Muscle layer of colon (tissue), 2 donors: ENCODE results near the gene SPECC1L.

ENCODE experiments used
- H3K27ac ChIP-seq: one replicate; pipeline ENCODE4 v1.7.0; 2013; ENCODE audit warnings: low read depth, mild to moderate bottlenecking, low read length, moderate library complexity
- H3K27me3 ChIP-seq, 2 donors: one replicate each; pipeline ENCODE4 v1.7.0; 2013; ENCODE audit warnings: low read length in 2 of 2, mild to moderate bottlenecking in 2 of 2; ENCODE audit not compliant: insufficient read depth in 2 of 2, control insufficient read depth in 1 of 2
- H3K36me3 ChIP-seq: one replicate; pipeline ENCODE4 v1.7.0; 2013; ENCODE audit warnings: mild to moderate bottlenecking, low read length; ENCODE audit not compliant: insufficient read depth
- H3K4me1 ChIP-seq: one replicate; pipeline ENCODE4 v1.7.0; 2013; ENCODE audit warnings: mild to moderate bottlenecking, low read length; ENCODE audit not compliant: insufficient read depth
- H3K4me3 ChIP-seq, 2 donors: one replicate each; pipeline ENCODE4 v1.7.0; 2013; ENCODE audit warnings: low read length in 2 of 2, low read depth in 1 of 2, mild to moderate bottlenecking in 1 of 2, moderate library complexity in 1 of 2
- H3K9ac ChIP-seq: one replicate; pipeline ENCODE4 v1.7.0; 2013; ENCODE audit warnings: low read length
- H3K9me3 ChIP-seq: one replicate; pipeline ENCODE4 v1.7.0; 2013; ENCODE audit warnings: mild to moderate bottlenecking, low read length
- donor health status: abdominal sarcoma.
- donor health status: Adenocarcinoma of cecum.

SPECC1L gene

GRCh38 chr22:24329453-24329852 lies 58.8 kb downstream of the SPECC1L start:
- Histone ChIP-seq H3K4me3 (no peak overlapping the region), H3K36me3 (peaks cover 40% of the 10 kb centered on the region)

GRCh38 chr22:24330636-24331035 lies 60.0 kb downstream of the SPECC1L start:
- H3K9ac ChIP-seq: no peak overlapping the region
- H3K36me3 ChIP-seq: peaks cover 44% of the 10 kb centered on the region
- no peak overlapping the region for H3K27ac ChIP-seq
- no peak overlapping the region for H3K4me3 ChIP-seq
- no peaks in the 10 kb centered on the region for H3K4me1 ChIP-seq
- H3K9me3 ChIP-seq: no peaks in the 10 kb centered on the region
- no peaks in the 10 kb centered on the region for H3K27me3 ChIP-seq

More at GRCh38 chr22:24329453-24329852, 58.8 kb downstream of the SPECC1L start:
- no peaks in the 10 kb centered on the region for H3K27me3 ChIP-seq
- H3K4me1 ChIP-seq: no peaks in the 10 kb centered on the region
- no peak overlapping the region for H3K27ac ChIP-seq
- H3K9me3 ChIP-seq: no peaks in the 10 kb centered on the region
- H3K9ac ChIP-seq: no peak overlapping the region

GRCh38 chr22:24331468-24332440 lies 61.1 kb downstream of the SPECC1L start:
- Histone ChIP-seq H3K4me3 (no peak overlapping the region), H3K9me3 (no peaks in the 10 kb centered on the region), H3K27me3 (no peaks in the 10 kb centered on the region), H3K27ac (no peak overlapping the region), H3K4me1 (no peaks in the 10 kb centered on the region), H3K36me3 (peaks cover 39% of the 10 kb centered on the region), H3K9ac (no peak overlapping the region)

GRCh38 chr22:24333301-24333700 lies 62.7 kb downstream of the SPECC1L start:
- Histone ChIP-seq H3K9ac (no peak overlapping the region), H3K9me3 (no peaks in the 10 kb centered on the region), H3K4me3 (no peak overlapping the region), H3K27me3 (no peaks in the 10 kb centered on the region), H3K36me3 (peaks cover 34% of the 10 kb centered on the region), H3K4me1 (no peaks in the 10 kb centered on the region), H3K27ac (no peak overlapping the region)

DNA sequence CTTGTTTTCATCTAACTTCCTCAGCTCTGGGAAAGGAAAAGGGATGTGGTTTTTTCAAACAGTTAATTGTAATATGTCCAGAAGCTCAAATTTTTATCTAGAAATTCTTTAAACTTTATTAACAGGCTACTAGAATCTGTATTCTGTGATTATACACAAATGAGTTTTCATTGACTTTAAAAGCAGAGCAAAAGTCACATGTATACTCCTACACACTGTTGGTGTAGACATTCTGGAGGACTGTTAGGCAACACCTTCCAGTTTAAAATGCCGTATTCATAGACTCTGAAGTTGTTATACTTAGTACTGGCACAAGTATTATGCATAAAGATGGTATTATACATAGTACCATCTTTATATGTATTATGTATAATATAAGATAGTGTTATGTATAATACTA lies 64.9 kb downstream of the SPECC1L start:
- Histone ChIP-seq H3K27me3 (no peaks in the 10 kb centered on the region), H3K27ac (no peak overlapping the region), H3K36me3 (peaks cover 29% of the 10 kb centered on the region), H3K9me3 (no peaks in the 10 kb centered on the region), H3K4me1 (no peaks in the 10 kb centered on the region), H3K4me3 (no peak overlapping the region), H3K9ac (no peak overlapping the region)

DNA sequence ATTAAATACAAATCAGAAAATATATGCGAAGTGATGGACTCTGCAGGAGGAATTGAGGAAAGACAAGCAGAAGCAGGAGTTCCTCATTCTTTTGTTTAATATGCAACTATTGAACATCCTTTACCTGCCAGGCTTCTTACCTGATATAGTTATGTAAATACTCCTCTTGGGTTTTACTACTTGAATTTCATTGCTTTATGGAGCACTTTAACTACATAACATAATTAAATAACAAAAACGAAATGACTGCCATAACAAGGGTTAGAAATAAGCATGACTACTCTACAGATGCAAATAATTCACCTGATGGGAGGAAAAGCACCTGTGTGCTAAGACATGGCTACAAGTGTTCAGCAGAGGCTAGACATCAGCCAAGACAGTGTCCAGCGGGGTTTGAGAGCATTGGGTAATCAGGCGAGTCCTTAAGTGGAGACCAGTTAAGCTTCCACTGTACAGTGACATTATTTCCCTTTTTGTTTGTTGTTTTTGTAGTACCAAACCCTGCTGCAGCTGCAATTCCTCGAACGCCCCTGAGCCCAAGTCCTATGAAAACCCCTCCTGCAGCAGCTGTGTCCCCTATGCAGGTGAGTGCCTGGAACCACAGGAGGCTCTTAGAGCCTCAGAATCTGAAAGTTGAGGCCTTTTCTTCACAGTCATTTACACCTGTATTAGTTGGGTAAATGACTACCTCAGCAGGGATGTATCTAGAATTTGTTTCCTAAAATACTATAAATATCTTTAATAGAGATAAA lies 67.4 kb downstream of the SPECC1L start:
- H3K4me1 ChIP-seq: no peaks in the 10 kb centered on the region
- no peak overlapping the region for H3K9ac ChIP-seq
- H3K4me3 ChIP-seq: no peak overlapping the region
- H3K9me3 ChIP-seq: no peaks in the 10 kb centered on the region
- peaks cover 42% of the 10 kb centered on the region for H3K36me3 ChIP-seq
- no peaks in the 10 kb centered on the region for H3K27me3 ChIP-seq
- no peak overlapping the region for H3K27ac ChIP-seq

DNA sequence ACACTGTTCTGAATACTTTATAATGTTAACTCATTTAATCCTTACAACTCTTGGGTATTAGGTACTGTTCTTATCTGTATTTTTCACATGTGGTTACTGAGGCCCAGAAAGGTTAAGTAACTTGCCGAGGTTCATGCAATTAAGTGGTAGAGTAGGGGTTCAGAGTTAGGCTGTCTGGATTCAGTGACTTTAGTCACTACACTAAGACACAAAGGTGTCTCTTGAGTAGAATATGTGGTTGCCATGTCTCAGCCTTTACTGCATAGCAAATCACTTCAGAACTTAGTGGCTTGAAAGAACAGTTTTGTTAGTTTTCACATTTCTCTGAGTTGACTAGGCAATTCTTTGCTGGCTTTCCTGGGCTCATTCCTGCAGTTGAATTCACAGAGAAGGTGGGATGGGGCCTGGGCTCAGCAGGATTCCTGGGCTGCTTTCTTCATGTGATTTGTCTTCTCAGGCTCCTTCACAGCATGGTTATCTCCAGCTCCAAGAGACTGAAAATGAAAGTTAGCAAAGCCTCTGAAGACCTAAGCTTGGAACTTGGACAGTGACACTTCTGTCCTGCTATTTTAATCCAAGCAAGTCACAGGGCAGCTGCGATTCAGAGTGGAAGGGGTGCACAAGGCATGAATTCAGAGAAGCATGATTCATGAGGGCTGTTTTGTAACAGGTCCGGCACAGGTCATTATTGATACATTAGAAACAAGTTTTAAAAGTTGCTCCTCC lies 68.3 kb downstream of the SPECC1L start:
- no peaks in the 10 kb centered on the region for H3K4me1 ChIP-seq
- H3K27ac ChIP-seq: no peak overlapping the region
- H3K9me3 ChIP-seq: no peaks in the 10 kb centered on the region
- no peak overlapping the region for H3K9ac ChIP-seq
- no peak overlapping the region for H3K4me3 ChIP-seq
- no peaks in the 10 kb centered on the region for H3K27me3 ChIP-seq
- peaks cover 48% of the 10 kb centered on the region for H3K36me3 ChIP-seq

- no peaks in the 10 kb centered on the region for H3K9me3 ChIP-seq
- H3K36me3 ChIP-seq: peaks cover 48% of the 10 kb centered on the region
- H3K27ac ChIP-seq: no peak overlapping the region
- no peak overlapping the region for H3K9ac ChIP-seq
- H3K27me3 ChIP-seq: no peaks in the 10 kb centered on the region
- H3K4me1 ChIP-seq: no peaks in the 10 kb centered on the region
- H3K4me3 ChIP-seq: no peak overlapping the region
Observed at GRCh38 chr22:24339452-24339747, 68.8 kb downstream of the SPECC1L start.

- H3K27ac ChIP-seq: no peak overlapping the region
- no peaks in the 10 kb centered on the region for H3K4me1 ChIP-seq
- no peak overlapping the region for H3K9ac ChIP-seq
- no peaks in the 10 kb centered on the region for H3K9me3 ChIP-seq
- H3K27me3 ChIP-seq: no peaks in the 10 kb centered on the region
- no peak overlapping the region for H3K4me3 ChIP-seq
- H3K36me3 ChIP-seq: peaks cover 47% of the 10 kb centered on the region
Observed at GRCh38 chr22:24341627-24342026, 71.0 kb downstream of the SPECC1L start.

DNA sequence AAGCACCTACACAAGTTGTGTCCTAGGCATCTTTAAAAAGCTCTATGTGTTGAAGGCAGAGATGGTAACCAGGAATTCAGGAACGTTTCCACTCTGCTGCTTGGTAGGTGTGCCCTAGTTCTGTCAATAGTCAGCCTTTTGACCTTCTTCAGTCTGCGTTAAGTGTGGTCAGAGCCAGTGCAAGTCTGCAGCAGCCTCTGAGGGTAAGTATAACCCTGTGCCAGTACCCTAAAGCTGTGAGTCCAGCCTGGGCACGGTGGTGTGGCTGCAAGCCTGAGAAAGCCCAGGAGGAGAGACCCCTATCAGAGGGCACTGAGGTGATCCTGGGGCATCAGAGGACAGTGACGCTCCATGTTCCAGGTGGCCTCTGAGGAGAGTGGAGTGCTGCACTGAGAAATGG lies 80.0 kb downstream of the SPECC1L start:
- Histone ChIP-seq H3K9ac (no peak overlapping the region), H3K4me3 (no peak overlapping the region), H3K27me3 (no peaks in the 10 kb centered on the region), H3K4me1 (no peaks in the 10 kb centered on the region), H3K27ac (no peak overlapping the region), H3K9me3 (no peaks in the 10 kb centered on the region), H3K36me3 (peaks cover 43% of the 10 kb centered on the region)

DNA sequence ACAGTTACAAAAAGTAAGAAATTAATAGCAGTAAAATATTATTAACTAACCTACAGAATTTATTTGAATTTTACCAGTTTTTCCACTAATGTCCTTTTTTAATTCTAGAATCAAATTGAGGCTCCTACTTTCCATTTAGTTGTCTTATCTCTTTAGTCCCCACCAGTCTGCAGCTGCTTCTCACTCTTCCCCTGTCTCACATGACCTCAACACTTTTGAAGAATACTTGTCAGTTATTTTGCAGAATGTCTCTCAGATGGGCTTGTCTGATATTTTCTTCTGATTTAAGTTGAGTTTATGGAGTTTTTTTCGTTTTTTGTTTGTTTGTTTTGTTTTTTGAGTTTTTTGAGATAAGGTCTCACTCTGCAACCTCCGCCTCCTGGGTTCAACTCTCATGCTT lies 82.5 kb downstream of the SPECC1L start:
- Histone ChIP-seq H3K9ac (no peak overlapping the region), H3K4me3 (no peak overlapping the region), H3K36me3 (peaks cover 33% of the 10 kb centered on the region), H3K27ac (no peak overlapping the region), H3K27me3 (no peaks in the 10 kb centered on the region), H3K4me1 (no peaks in the 10 kb centered on the region), H3K9me3 (no peaks in the 10 kb centered on the region)
